Left ventricle myocardium inferior (tissue), 1 donor: ENCODE measurements around the gene SEC23IP. TPM values are rescaled to one million over a fixed set of nuclear protein-coding genes. Genes with fewer than 3 reads are reported as not detected.
"Not testable (repeated sequence)": the region's sequence is repeated elsewhere in the genome, so short reads cannot be mapped to it uniquely, and the experiment has no call there.

Source experiments
- DNase-seq: peaks from one replicate; pipeline ENCODE4 v3.0.0-alpha.2; 2020
- H3K27ac ChIP-seq: fragments of 200-600 bp; replicated peaks from 2 replicates; pipeline ENCODE4 v1.8.0; 2021
- H3K27me3 ChIP-seq: fragments of 200-600 bp; 2 replicates; pipeline ENCODE4 v1.8.0; 2021; ENCODE audit warnings: low read depth
- H3K36me3 ChIP-seq: fragments of 200-600 bp; 2 replicates; pipeline ENCODE4 v1.8.0; 2021
- H3K4me1 ChIP-seq: fragments of 200-600 bp; 2 replicates; pipeline ENCODE4 v1.8.0; 2021
- H3K4me3 ChIP-seq: fragments of 200-600 bp; 2 replicates; pipeline ENCODE4 v1.8.0; 2021; ENCODE audit warnings: mild to moderate bottlenecking, moderate library complexity
- H3K9me3 ChIP-seq: fragments of 200-600 bp; replicated peaks from 2 replicates; pipeline ENCODE4 v1.8.0; 2021
- CTCF ChIP-seq: fragments of 200-600 bp; IDR thresholded peaks from 2 replicates; pipeline ENCODE4 v1.8.0; 2021; ENCODE audit warnings: antibody characterized with exemption, mild to moderate bottlenecking, borderline replicate concordance
- intact Hi-C: fragments of 100-400 bp; cut with micrococcal nuclease; formaldehyde crosslinking; loops from one replicate; pipeline ENCODE4 v1.11.0; 2022
- total RNA-seq: library from RNA; stranded (reverse); fragmentation: NEBNext Ultra II Directional; extraction: Animal tissue kit (Norgen Biotek cat#: 25700); gene quantifications from one replicate; pipeline ENCODE4 v1.2.1, GENCODE V29; 2021
- donor health status: DM: no; HTN: yes; CAD: no; lungs with severe emphysema.

The SEC23IP gene
- total RNA-seq, 1 donor from 2014 or later = 27.9 TPM

GRCh38 chr10:119903946-119904666 is 11.6 kb downstream of the SEC23IP start:
- H3K4me1 ChIP-seq = peaks cover 9% of the 10 kb centered on the region
- no peak for DNase-seq
- H3K27ac ChIP-seq = no peak overlapping the region
- no peak overlapping the region for H3K4me3 ChIP-seq
- no peaks in the 10 kb centered on the region for H3K27me3 ChIP-seq
- no peak for TF ChIP-seq CTCF
- intact Hi-C loops = no loop called here
- peaks cover 72% of the 10 kb centered on the region for H3K36me3 ChIP-seq
- H3K9me3 ChIP-seq = no peaks in the 10 kb centered on the region

DNA sequence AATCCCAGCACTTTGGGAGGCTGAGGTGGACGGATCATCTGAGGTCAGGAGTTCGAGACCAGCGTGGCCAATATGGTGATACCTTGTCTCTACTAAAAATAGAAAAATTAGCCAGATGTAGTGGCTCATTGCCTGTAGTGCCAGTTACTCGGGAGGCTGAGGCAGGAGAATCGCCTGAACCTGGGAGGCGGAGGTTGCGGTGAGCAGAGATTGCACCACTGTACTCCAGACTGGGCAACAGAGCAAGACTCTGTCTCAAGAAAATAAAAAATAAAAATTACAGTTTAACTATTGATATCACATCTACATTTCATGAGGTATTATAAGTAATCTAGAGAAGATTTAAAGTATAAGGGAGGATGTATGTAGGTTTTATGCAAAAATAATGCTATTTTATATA is 15.2 kb downstream of the SEC23IP start:
- DNase-seq, H3K27me3 ChIP-seq, intact Hi-C loops, H3K4me1 ChIP-seq, H3K4me3 ChIP-seq, H3K27ac ChIP-seq, H3K9me3 ChIP-seq: not testable (repeated sequence)
- H3K36me3 ChIP-seq = peaks cover 98% of the 10 kb centered on the region

- no peak for DNase-seq
- Histone ChIP-seq H3K27me3 (no peaks in the 10 kb centered on the region), H3K4me1 (no peaks in the 10 kb centered on the region), H3K9me3 (no peaks in the 10 kb centered on the region), H3K36me3 (peaks cover 98% of the 10 kb centered on the region), H3K27ac (no peak overlapping the region), H3K4me3 (no peak overlapping the region)
- intact Hi-C loops = no loop called here
- TF ChIP-seq CTCF = no peak
Measured at GRCh38 chr10:119908166-119908565, 15.6 kb downstream of the SEC23IP start.

DNA sequence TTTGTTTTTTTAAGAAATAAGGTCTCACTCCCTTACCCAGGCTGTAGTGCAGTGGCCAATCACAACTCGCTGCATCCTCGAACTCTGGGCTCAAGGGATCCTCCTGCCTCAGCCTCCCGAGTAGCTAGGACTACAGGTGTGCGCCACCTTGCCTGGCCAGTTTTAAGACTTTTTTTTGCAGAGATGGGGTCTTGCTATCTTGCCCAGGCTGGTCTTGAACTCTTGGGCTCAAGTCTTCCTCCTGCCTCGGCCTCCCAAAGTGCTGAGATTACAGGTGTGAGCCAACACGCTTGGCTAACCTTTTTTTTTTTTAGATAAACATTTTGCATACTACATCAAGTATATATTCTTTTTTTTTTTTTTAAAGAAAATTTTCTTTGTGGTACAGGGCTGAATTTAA is 18.2 kb downstream of the SEC23IP start:
- H3K4me1 ChIP-seq = no peaks in the 10 kb centered on the region
- H3K36me3 ChIP-seq = peaks cover 97% of the 10 kb centered on the region
- no peak overlapping the region for H3K27ac ChIP-seq
- no peaks in the 10 kb centered on the region for H3K9me3 ChIP-seq
- TF ChIP-seq CTCF = no peak
- no peak overlapping the region for H3K4me3 ChIP-seq
- no peak for DNase-seq
- no peaks in the 10 kb centered on the region for H3K27me3 ChIP-seq
- intact Hi-C loops = no loop called here

GRCh38 chr10:119917777-119918176 is 25.2 kb downstream of the SEC23IP start:
- Histone ChIP-seq H3K4me3 (no peak overlapping the region), H3K36me3 (peaks cover 98% of the 10 kb centered on the region)
- intact Hi-C loops = no loop called here

More at GRCh38 chr10:119917777-119918176, 25.2 kb downstream of the SEC23IP start:
- Histone ChIP-seq H3K4me1 (no peaks in the 10 kb centered on the region), H3K9me3 (no peaks in the 10 kb centered on the region), H3K27ac (no peak overlapping the region), H3K27me3 (no peaks in the 10 kb centered on the region)
- no peak for DNase-seq
- TF ChIP-seq CTCF = no peak
